HepG2 (cell line): ENCODE measurements around the gene C11orf65. TPM values are rescaled to one million over a fixed set of nuclear protein-coding genes. Genes with fewer than 3 reads are reported as not detected.

Experiments
- CREB1 ChIP-seq, 2 experiments: fragments of 450-650 bp in 1 of 2; IDR thresholded peaks; 2 replicates each; pipeline ENCODE4 v1.6.1; 2016 to 2017; ENCODE audit warnings: control low read depth in 1 of 2, mild to moderate bottlenecking in 1 of 2, missing compliant biosample characterization in 1 of 2, missing genetic modification characterization in 1 of 2
- HNF4A ChIP-seq: sonication (generic); formaldehyde crosslinking; IDR thresholded peaks from 2 replicates; pipeline ENCODE4 v1.4.0; 2020; ENCODE audit warnings: missing genetic modification reagents
- KLF11 ChIP-seq: IDR thresholded peaks from 2 replicates; pipeline ENCODE4 v1.6.1; 2016; ENCODE audit warnings: missing compliant biosample characterization
- MIER3 ChIP-seq: IDR thresholded peaks from 2 replicates; pipeline ENCODE4 v1.6.1; 2016; ENCODE audit warnings: missing compliant biosample characterization, borderline replicate concordance
- NFATC3 ChIP-seq: sonication (generic); formaldehyde crosslinking; IDR thresholded peaks from 2 replicates; pipeline ENCODE4 v1.5.1; 2020; ENCODE audit warnings: mild to moderate bottlenecking, missing genetic modification reagents
- REST ChIP-seq, 2 experiments: IDR thresholded peaks; 2 replicates each; pipeline ENCODE4 v1.6.1; 2011 to 2012; ENCODE audit warnings: low read length in 2 of 2, borderline replicate concordance in 1 of 2, low read depth in 1 of 2, mild to moderate bottlenecking in 1 of 2, moderate library complexity in 1 of 2
- SALL1 ChIP-seq: sonication (generic); formaldehyde crosslinking; IDR thresholded peaks from 2 replicates; pipeline ENCODE4 v1.8.0; 2022; ENCODE audit warnings: mild to moderate bottlenecking, missing genetic modification reagents
- ZBED4 ChIP-seq: sonication (generic); formaldehyde crosslinking; IDR thresholded peaks from 2 replicates; pipeline ENCODE4 v1.4.0; 2020; ENCODE audit warnings: missing genetic modification reagents, borderline replicate concordance
- ZNF496 ChIP-seq: sonication (generic); formaldehyde crosslinking; IDR thresholded peaks from 2 replicates; pipeline ENCODE4 v1.8.1; 2023; ENCODE audit warnings: mild to moderate bottlenecking, moderate library complexity, missing genetic modification reagents; ENCODE audit not compliant: insufficient replicate concordance
- ZNF644 ChIP-seq: IDR thresholded peaks from 2 replicates; pipeline ENCODE4 v1.6.1; 2016; ENCODE audit warnings: low read depth
- ZNF766 ChIP-seq: sonication (generic); formaldehyde crosslinking; IDR thresholded peaks from 2 replicates; pipeline ENCODE4 v1.5.0; 2020; ENCODE audit warnings: missing genetic modification reagents, borderline replicate concordance
- ZNF800 ChIP-seq: sonication (generic); formaldehyde crosslinking; IDR thresholded peaks from 2 replicates; pipeline ENCODE4 v1.4.0; 2020; ENCODE audit warnings: missing genetic modification reagents
- ZNF83 ChIP-seq: sonication (generic); formaldehyde crosslinking; IDR thresholded peaks from 2 replicates; pipeline ENCODE4 v1.4.0; 2020; ENCODE audit warnings: missing genetic modification reagents, mild to moderate bottlenecking, borderline replicate concordance
- ZSCAN31 ChIP-seq: sonication (generic); formaldehyde crosslinking; IDR thresholded peaks from 2 replicates; pipeline ENCODE4 v1.5.0; 2020; ENCODE audit warnings: low read depth, mild to moderate bottlenecking, missing genetic modification reagents
- polyA plus RNA-seq, 8 experiments: library from polyadenylated mRNA; depleted of rRNA in 3 of 8; stranded (reverse) in 7 of 8; unstranded in 1 of 8; fragments of >200 nt; fragmentation: Illumina TruSeq in 4 of 8; extraction: Trizol in 4 of 8; gene quantifications; 2 replicates each; pipeline versions ENCODE4 v1.2.1 to v1.2.3, GENCODE V29; 2011 to 2016; ENCODE audit warnings: low read depth in 4 of 8, missing spikeins in 1 of 8, mixed read lengths in 1 of 8; ENCODE audit not compliant: insufficient read depth in 1 of 8
- total RNA-seq, 5 experiments: library from RNA; depleted of rRNA; stranded (reverse); fragments of >200 nt; fragmentation: Illumina TruSeq; extraction: Trizol; gene quantifications; 2 replicates each; pipeline ENCODE4 v1.2.3, GENCODE V29; 2016; ENCODE audit warnings: low read depth in 1 of 5
- TF ChIP-seq, protein P1 (sequence below): sonication (generic); formaldehyde crosslinking; conservative IDR thresholded peaks from 2 replicates; pipeline ENCODE4 v1.4.0; 2020; ENCODE audit warnings: mild to moderate bottlenecking, missing genetic modification reagents, moderate library complexity

Gene C11orf65
- total and polyA plus RNA-seq, 2 of the 13 experiments (the other 11 are each of a cell fraction or from before 2014, with no cell fraction given) = 0.38 to 0.42 TPM

DNA sequence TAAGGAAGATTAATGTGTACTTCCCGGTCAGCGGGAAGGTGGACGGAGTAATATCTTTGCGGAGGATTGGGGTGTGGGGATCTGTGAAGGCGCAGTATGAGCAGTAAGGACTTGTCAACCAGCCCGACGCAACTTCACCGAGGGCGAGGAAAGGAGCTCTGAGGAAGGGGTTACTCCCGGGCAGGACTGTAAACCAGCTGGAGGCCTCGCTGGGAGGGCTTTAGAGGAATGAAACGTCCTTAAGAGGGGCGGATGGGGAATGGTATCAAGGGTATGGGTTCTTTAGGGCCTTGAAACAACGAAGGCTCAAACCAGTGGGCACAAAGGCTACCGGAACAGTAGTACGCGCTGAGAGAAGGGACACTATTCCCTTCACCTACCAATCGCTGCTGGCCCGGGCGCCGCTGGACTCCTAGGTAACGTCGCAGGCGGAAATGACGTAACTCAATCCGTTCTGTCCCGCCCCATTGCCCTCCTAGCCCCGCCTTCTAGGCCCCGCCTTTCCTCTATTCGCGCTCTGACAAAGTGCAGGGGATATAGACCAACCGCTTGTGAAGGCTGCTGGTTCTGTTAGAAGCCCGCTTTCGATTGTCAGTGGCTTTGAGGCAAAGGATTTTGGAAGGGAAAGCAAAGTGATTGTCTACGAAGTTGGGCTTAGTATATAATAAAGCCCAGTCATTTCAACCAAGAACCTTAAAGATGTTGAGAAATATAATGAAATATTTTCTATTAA is at the start of gene C11orf65 (continued):
- TF ChIP-seq REST (IDR thresholded peaks at IDR 0.05; ENCODE audit: borderline replicate concordance in 1 of 2, low read depth in 1 of 2, low read length in 2 of 2) = peak in 1 of 2 experiments; percentile 32; a peak in 1 of 4 replicates
- peak; percentile 95 for TF ChIP-seq CREB1 (IDR thresholded peaks at IDR 0.05)
- peak; percentile 97 for TF ChIP-seq CREB1 (CRISPR knock-in tag; IDR thresholded peaks at IDR 0.05)
- no peak; the same call in 1 of the 2 replicates for TF ChIP-seq ZNF766 (CRISPR knock-in tag)
- TF ChIP-seq KLF11 (CRISPR knock-in tag) = no peak
- TF ChIP-seq HNF4A (CRISPR knock-in tag) = 0 out of 2 replicates have a peak, but pooled peaks have one; percentile 28
- peak; percentile 49 for TF ChIP-seq SALL1
- no peak for TF ChIP-seq ZBED4 (CRISPR knock-in tag)
- no peak for TF ChIP-seq NFATC3 (CRISPR knock-in tag)
- TF ChIP-seq, protein P1, sequence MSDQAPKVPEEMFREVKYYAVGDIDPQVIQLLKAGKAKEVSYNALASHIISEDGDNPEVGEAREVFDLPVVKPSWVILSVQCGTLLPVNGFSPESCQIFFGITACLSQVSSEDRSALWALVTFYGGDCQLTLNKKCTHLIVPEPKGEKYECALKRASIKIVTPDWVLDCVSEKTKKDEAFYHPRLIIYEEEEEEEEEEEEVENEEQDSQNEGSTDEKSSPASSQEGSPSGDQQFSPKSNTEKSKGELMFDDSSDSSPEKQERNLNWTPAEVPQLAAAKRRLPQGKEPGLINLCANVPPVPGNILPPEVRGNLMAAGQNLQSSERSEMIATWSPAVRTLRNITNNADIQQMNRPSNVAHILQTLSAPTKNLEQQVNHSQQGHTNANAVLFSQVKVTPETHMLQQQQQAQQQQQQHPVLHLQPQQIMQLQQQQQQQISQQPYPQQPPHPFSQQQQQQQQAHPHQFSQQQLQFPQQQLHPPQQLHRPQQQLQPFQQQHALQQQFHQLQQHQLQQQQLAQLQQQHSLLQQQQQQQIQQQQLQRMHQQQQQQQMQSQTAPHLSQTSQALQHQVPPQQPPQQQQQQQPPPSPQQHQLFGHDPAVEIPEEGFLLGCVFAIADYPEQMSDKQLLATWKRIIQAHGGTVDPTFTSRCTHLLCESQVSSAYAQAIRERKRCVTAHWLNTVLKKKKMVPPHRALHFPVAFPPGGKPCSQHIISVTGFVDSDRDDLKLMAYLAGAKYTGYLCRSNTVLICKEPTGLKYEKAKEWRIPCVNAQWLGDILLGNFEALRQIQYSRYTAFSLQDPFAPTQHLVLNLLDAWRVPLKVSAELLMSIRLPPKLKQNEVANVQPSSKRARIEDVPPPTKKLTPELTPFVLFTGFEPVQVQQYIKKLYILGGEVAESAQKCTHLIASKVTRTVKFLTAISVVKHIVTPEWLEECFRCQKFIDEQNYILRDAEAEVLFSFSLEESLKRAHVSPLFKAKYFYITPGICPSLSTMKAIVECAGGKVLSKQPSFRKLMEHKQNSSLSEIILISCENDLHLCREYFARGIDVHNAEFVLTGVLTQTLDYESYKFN = no peak
- no peak for TF ChIP-seq ZNF644 (CRISPR knock-in tag)
- no peak for TF ChIP-seq ZNF496 (CRISPR knock-in tag)
- TF ChIP-seq ZSCAN31 = 0 out of 2 replicates have a peak, but pooled peaks have one; percentile 26
- TF ChIP-seq MIER3 = no peak
- no peak for TF ChIP-seq ZNF83
- no peak for TF ChIP-seq ZNF800
